IMR-90 (cell line): Measurements from ENCODE around the gene MED26. TPM values are rescaled to one million over a fixed set of nuclear protein-coding genes. Genes with fewer than 3 reads are reported as not detected.

Experiments
- ATAC-seq: fragments of 200-7000 bp; cut with Tn5 transposase; 2 replicates; pipeline ENCODE4 v1.9.1; 2020; ENCODE audit warnings: low read depth, mild to moderate bottlenecking, moderate library complexity
- BruUV-seq: library from RNA; stranded (reverse); fragments of 400-500 nt; replicated peaks from 2 replicates; lab custom pipeline; 2021; lab: Mats Ljungman, UMichigan
- CTCF ChIA-PET: fragments of 300-600 bp; formaldehyde crosslinking; extraction: SDS; loops from one replicate; lab custom pipeline; 2021; ENCODE audit warnings: antibody characterized with exemption; lab: Yijun Ruan, JAX
- POLR2A ChIA-PET: fragments of 300-600 bp; sonication (Branson Sonifier 250); formaldehyde crosslinking; loops from one replicate; lab custom pipeline; 2022; ENCODE audit warnings: antibody characterized with exemption; ENCODE audit not compliant: unreplicated experiment; lab: Charles Lee
- DNase-seq: peaks from one replicate; pipeline ENCODE4 v3.0.0; 2013
- H2AFZ ChIP-seq: replicated peaks from 2 replicates; pipeline ENCODE3; 2013; ENCODE audit warnings: low read length, mild to moderate bottlenecking; ENCODE audit not compliant: poor library complexity
- H2AK5ac ChIP-seq: 2 replicates; pipeline ENCODE4 v1.6.1; 2013; ENCODE audit warnings: low read depth, low read length, inconsistent platforms
- H2AK9ac ChIP-seq: replicated peaks from 2 replicates; pipeline ENCODE3; 2013; ENCODE audit warnings: mild to moderate bottlenecking, low read depth, low read length, moderate library complexity; ENCODE audit not compliant: poor library complexity
- H2BK120ac ChIP-seq: 2 replicates; pipeline ENCODE4 v1.6.1; 2013; ENCODE audit warnings: low read depth, low read length, inconsistent platforms
- H2BK15ac ChIP-seq: 3 replicates; pipeline ENCODE4 v1.6.1; 2013; ENCODE audit warnings: low read depth, low read length, inconsistent platforms
- H2BK20ac ChIP-seq: 2 replicates; pipeline ENCODE4 v1.6.1; 2013; ENCODE audit warnings: low read depth, mild to moderate bottlenecking, inconsistent platforms, low read length, moderate library complexity
- H2BK5ac ChIP-seq: 2 replicates; pipeline ENCODE4 v1.6.1; 2013; ENCODE audit warnings: mild to moderate bottlenecking, low read depth, low read length, inconsistent platforms; ENCODE audit not compliant: poor library complexity, severe bottlenecking
- H3K14ac ChIP-seq: replicated peaks from 2 replicates; pipeline ENCODE4 v1.6.1; 2013; ENCODE audit warnings: low read depth, low read length, inconsistent platforms
- H3K18ac ChIP-seq: 2 replicates; pipeline ENCODE4 v1.6.1; 2013; ENCODE audit warnings: low read depth, low read length, control low read depth
- H3K23ac ChIP-seq: 2 replicates; pipeline ENCODE4 v1.6.1; 2013; ENCODE audit warnings: low read depth, low read length, inconsistent platforms
- H3K27ac ChIP-seq: 2 replicates; pipeline ENCODE4 v1.5.1; 2013; ENCODE audit warnings: mild to moderate bottlenecking, control low read depth, low read length; ENCODE audit not compliant: insufficient read depth
- H3K27me3 ChIP-seq: 2 replicates; pipeline ENCODE4 v1.6.1; 2013; ENCODE audit warnings: low read length; ENCODE audit not compliant: control insufficient read depth, insufficient read depth
- H3K36me3 ChIP-seq: 2 replicates; pipeline ENCODE4 v1.6.1; 2013; ENCODE audit warnings: low read length, mixed read lengths; ENCODE audit not compliant: control insufficient read depth, insufficient read depth
- H3K4ac ChIP-seq: 2 replicates; pipeline ENCODE4 v1.6.1; 2013; ENCODE audit warnings: low read depth, low read length, inconsistent platforms
- H3K4me1 ChIP-seq: 2 replicates; pipeline ENCODE4 v1.6.1; 2013; ENCODE audit warnings: low read length, mixed read lengths; ENCODE audit not compliant: control insufficient read depth, insufficient read depth
- H3K4me2 ChIP-seq: 2 replicates; pipeline ENCODE4 v1.6.1; 2013; ENCODE audit warnings: low read depth, mild to moderate bottlenecking, control low read depth, low read length, moderate library complexity
- H3K4me3 ChIP-seq: 2 replicates; pipeline ENCODE4 v1.5.1; 2013; ENCODE audit warnings: low read depth, mild to moderate bottlenecking, control low read depth, low read length, moderate library complexity; ENCODE audit not compliant: insufficient read depth
- H3K56ac ChIP-seq: 2 replicates; pipeline ENCODE4 v1.6.1; 2013; ENCODE audit warnings: low read length, inconsistent platforms; ENCODE audit not compliant: insufficient read depth; ENCODE audit errors: extremely low read depth
- H3K79me1 ChIP-seq, 2 experiments: 2 replicates each; pipeline ENCODE4 v1.6.1; 2013; ENCODE audit warnings: low read length in 2 of 2, inconsistent platforms in 1 of 2, low read depth in 1 of 2
- H3K9ac ChIP-seq: 2 replicates; pipeline ENCODE4 v1.6.1; 2013; ENCODE audit warnings: low read depth, low read length, control low read depth
- H3K9me1 ChIP-seq: 2 replicates; pipeline ENCODE4 v1.6.1; 2013; ENCODE audit warnings: low read length, inconsistent platforms; ENCODE audit not compliant: insufficient read depth
- H3K9me3 ChIP-seq: 2 replicates; pipeline ENCODE4 v1.6.1; 2013; ENCODE audit warnings: low read length; ENCODE audit not compliant: control insufficient read depth, insufficient read depth
- H4K20me1 ChIP-seq: 2 replicates; pipeline ENCODE4 v1.6.1; 2013; ENCODE audit warnings: low read length, inconsistent platforms; ENCODE audit not compliant: insufficient read depth
- H4K5ac ChIP-seq: 2 replicates; pipeline ENCODE4 v1.6.1; 2013; ENCODE audit warnings: mild to moderate bottlenecking, low read depth, low read length, control low read depth
- H4K8ac ChIP-seq, 2 experiments: 2 replicates each; pipeline ENCODE4 v1.6.1; 2013; ENCODE audit warnings: low read depth in 2 of 2, low read length in 2 of 2, control low read depth in 1 of 2, inconsistent platforms in 1 of 2
- H4K91ac ChIP-seq: 2 replicates; pipeline ENCODE4 v1.6.1; 2013; ENCODE audit warnings: low read depth, low read length, inconsistent platforms; ENCODE audit not compliant: insufficient read depth
- POLR2A ChIP-seq: IDR thresholded peaks from 2 replicates; pipeline ENCODE4 v1.6.1; 2012; ENCODE audit warnings: mild to moderate bottlenecking, low read depth, low read length
- USF2 ChIP-seq: fragments of 150-350 bp; IDR thresholded peaks from 2 replicates; pipeline ENCODE4 v1.6.1; 2017; ENCODE audit warnings: mild to moderate bottlenecking, antibody characterized with exemption, low read length, low read depth
- WGBS, 2 experiments: methylation state at CpG; one replicate each; pipeline versions ENCODE4 v1.1.5 to v1.1.7; 2013; ENCODE audit warnings: missing lambda C conversion rate in 2 of 2; ENCODE audit not compliant: insufficient read length in 1 of 2; ENCODE audit errors: extremely low coverage in 2 of 2; 5-methylcytosine and 5-hydroxymethylcytosine counted together
- dilution Hi-C: fragments of 300-500 bp; cut with HindIII; formaldehyde crosslinking; loops from one replicate; pipeline ENCODE4 v1.14.3; 2018; ENCODE audit warnings: low sequenced_read_pairs; ENCODE audit not compliant: unreplicated experiment
- in situ Hi-C: fragments of 300-500 bp; cut with MboI; formaldehyde crosslinking; loops from 3 replicates; pipeline ENCODE4 v1.14.3; 2019; ENCODE audit warnings: low sequenced_read_pairs, inconsistent platforms, mixed read lengths
- intact Hi-C: fragments of 100-400 bp; cut with micrococcal nuclease; formaldehyde crosslinking; loops from 2 replicates; pipeline ENCODE4 v1.10.0; 2022
- polyA plus RNA-seq, 3 experiments: library from polyadenylated mRNA; depleted of rRNA; stranded (reverse); fragments of >200 nt; gene quantifications; 2 replicates each; pipeline ENCODE4 v1.2.3, GENCODE V29; 2012; ENCODE audit warnings: low replicate concordance in 1 of 3
- total RNA-seq: library from RNA; depleted of rRNA; stranded (reverse); fragments of >200 nt; gene quantifications from 2 replicates; pipeline ENCODE4 v1.2.3, GENCODE V29; 2012
- TF ChIP-seq, protein P1 (sequence below): conservative IDR thresholded peaks from 2 replicates; pipeline ENCODE4 v1.5.1; 2012; ENCODE audit warnings: mild to moderate bottlenecking, low read depth, low read length, improper control_type of control experiment

The MED26 gene
- total and polyA plus RNA-seq, 2 of the 4 experiments (the other 2 are of a cell fraction), result 2.0 to 4.0 TPM

GRCh38 chr19:16631465-16631864, 3.5 kb upstream of the MED26 start:
- no peak overlapping the region for H4K8ac ChIP-seq
- H3K4me2 ChIP-seq, result no peak overlapping the region
- no peak overlapping the region for H3K14ac ChIP-seq
- no peaks in the 10 kb centered on the region for H3K9me1 ChIP-seq
- no peak overlapping the region for H2BK20ac ChIP-seq
- H2AK9ac ChIP-seq, result no peak overlapping the region
- TF ChIP-seq POLR2A (no peak), USF2 (no peak)
- TF ChIP-seq, protein P1, sequence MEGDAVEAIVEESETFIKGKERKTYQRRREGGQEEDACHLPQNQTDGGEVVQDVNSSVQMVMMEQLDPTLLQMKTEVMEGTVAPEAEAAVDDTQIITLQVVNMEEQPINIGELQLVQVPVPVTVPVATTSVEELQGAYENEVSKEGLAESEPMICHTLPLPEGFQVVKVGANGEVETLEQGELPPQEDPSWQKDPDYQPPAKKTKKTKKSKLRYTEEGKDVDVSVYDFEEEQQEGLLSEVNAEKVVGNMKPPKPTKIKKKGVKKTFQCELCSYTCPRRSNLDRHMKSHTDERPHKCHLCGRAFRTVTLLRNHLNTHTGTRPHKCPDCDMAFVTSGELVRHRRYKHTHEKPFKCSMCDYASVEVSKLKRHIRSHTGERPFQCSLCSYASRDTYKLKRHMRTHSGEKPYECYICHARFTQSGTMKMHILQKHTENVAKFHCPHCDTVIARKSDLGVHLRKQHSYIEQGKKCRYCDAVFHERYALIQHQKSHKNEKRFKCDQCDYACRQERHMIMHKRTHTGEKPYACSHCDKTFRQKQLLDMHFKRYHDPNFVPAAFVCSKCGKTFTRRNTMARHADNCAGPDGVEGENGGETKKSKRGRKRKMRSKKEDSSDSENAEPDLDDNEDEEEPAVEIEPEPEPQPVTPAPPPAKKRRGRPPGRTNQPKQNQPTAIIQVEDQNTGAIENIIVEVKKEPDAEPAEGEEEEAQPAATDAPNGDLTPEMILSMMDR, result no peak
- H3K27ac ChIP-seq, result no peak overlapping the region
- no peak for ATAC-seq
- 0 out of 2 replicates have a peak, but pooled peaks cover 2% of the 10 kb centered on the region for H3K4me1 ChIP-seq
- intact Hi-C loops (no loop called here), in situ Hi-C loops (no loop called here), dilution Hi-C loops (no loop called here)
- WGBS, 2 experiments, result no CpG with 5 or more reads among the region's 6 CpGs
- no peak overlapping the region for H3K4me3 ChIP-seq
- H3K56ac ChIP-seq, result no peak overlapping the region
- no peak overlapping the region for H3K23ac ChIP-seq
- ChIA-PET CTCF (no interaction called here), POLR2A (no interaction called here)
- no peak overlapping the region for H3K9ac ChIP-seq
- H2BK120ac ChIP-seq, result no peak overlapping the region
- no peaks in the 10 kb centered on the region for H3K27me3 ChIP-seq
- BruUV-seq, result no TSS peak
- peaks cover 26% of the 10 kb centered on the region for H3K36me3 ChIP-seq
- H3K9me3 ChIP-seq, result no peaks in the 10 kb centered on the region
- H4K5ac ChIP-seq, result no peak overlapping the region
- no peak overlapping the region for H2BK5ac ChIP-seq
- no peak overlapping the region for H2AFZ ChIP-seq
- no peak for DNase-seq
- no peak overlapping the region for H4K91ac ChIP-seq
- H2BK15ac ChIP-seq, result no peak overlapping the region
- no peak overlapping the region for H3K4ac ChIP-seq
- H3K18ac ChIP-seq, result no peak overlapping the region
- H4K20me1 ChIP-seq, result peaks cover 27% of the 10 kb centered on the region
- peaks cover 9 to 61% of the 10 kb centered on the region in 2 experiments for H3K79me1 ChIP-seq
- no peak overlapping the region for H2AK5ac ChIP-seq
